C4-2B (cell line): ENCODE results near the gene FAM3B.

Experiments used
- H3K27ac ChIP-seq: fragments of 450-650 bp; 2 replicates; pipeline ENCODE4 v1.5.1; 2017
- ZFX ChIP-seq: fragments of 450-650 bp; IDR thresholded peaks from 2 replicates; pipeline ENCODE4 v1.6.1; 2017
- TF ChIP-seq, protein P1 (sequence below): fragments of 450-650 bp; conservative IDR thresholded peaks from 2 replicates; pipeline ENCODE4 v1.5.1; 2017; ENCODE audit warnings: mild to moderate bottlenecking

Gene FAM3B

DNA sequence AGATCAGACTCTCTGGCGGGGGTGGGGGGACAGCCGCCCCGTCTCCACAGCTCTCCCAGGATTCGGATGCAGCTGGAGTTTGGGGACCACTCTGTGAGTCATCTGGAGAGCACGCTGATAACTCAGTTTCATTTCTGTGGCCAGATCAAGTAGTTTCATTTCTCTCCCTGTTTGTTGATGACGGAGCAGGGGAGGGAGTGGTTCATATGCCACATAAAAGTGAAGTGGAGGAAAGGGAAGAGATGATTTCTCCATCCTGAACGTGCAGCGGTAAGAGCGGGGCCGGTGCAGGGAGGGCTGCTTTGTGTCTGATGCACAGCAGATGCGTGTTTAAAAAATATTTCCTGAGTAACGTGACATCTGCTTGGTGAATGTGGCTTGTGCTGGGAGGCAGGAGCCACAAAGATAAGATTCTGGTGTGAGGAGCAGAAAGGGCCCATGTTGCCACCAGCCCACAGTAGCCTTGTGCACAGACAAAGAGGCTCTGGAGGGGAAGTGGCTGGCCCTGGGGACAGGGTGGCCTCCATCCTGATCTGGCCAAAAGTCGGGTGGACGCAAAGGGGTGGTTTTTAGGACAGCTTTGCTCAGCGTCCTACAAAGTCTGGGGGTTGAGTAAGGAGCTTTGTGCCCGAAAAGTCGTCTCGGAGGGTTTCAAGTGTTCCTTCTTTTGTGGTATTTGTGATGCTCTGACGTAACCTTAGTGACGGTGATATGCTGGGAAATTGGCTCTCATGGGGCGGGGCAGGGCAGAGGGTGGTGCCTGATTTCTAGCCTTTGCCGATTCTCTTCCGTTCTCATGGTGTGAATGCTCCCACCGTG, 45.4 kb downstream of the FAM3B start, which contains the start of gene MX2:
Gene MX2, plus strand, starts transcription at position 242 of the 819 bp plus-strand sequence. CDS start 14,880 bp downstream, outside the sequence.
- H3K27ac ChIP-seq = no peak within 1 kb of the TSS
- TF ChIP-seq, protein P1, sequence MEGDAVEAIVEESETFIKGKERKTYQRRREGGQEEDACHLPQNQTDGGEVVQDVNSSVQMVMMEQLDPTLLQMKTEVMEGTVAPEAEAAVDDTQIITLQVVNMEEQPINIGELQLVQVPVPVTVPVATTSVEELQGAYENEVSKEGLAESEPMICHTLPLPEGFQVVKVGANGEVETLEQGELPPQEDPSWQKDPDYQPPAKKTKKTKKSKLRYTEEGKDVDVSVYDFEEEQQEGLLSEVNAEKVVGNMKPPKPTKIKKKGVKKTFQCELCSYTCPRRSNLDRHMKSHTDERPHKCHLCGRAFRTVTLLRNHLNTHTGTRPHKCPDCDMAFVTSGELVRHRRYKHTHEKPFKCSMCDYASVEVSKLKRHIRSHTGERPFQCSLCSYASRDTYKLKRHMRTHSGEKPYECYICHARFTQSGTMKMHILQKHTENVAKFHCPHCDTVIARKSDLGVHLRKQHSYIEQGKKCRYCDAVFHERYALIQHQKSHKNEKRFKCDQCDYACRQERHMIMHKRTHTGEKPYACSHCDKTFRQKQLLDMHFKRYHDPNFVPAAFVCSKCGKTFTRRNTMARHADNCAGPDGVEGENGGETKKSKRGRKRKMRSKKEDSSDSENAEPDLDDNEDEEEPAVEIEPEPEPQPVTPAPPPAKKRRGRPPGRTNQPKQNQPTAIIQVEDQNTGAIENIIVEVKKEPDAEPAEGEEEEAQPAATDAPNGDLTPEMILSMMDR = no peak
- no peak for TF ChIP-seq ZFX

DNA sequence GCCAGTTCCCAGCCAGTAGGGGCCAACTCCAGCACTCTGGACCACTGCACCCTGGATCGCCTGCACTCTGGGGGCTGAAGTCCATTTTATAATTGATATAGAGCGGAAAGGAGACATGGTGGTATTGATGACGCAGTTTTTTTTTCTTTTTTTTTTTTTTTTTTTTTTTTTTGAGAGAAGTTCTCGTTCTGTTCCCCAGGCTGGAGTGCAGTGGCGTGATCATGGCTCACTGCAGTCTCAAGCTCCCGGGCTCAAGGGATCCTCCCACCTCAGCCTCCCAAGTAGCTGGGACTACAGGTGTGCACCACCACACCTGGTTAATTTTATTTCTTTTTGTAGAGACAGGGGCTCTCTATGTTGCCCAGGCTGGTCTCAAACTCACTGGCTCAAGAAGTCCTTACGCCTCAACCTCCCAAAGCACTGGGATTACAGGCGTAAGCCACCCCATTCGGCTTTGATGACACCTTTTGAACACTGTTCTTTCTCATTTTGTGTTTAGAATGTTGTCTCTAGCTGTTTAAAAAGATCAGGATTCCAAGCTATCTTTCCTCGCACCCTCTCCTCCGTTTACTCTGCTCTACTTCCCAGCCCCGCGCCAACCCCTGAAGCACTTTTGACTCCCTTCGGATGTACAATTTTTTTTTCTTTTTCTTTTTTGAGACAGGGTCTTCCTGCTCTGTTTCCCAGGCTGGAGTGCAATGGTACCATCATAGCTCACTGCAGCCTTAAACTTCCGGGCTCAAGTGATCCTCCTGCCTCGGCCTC, 46.2 kb downstream of the FAM3B start:
- H3K27ac ChIP-seq = no peak overlapping the region
- TF ChIP-seq, protein P1 = no peak
- TF ChIP-seq ZFX = no peak

DNA sequence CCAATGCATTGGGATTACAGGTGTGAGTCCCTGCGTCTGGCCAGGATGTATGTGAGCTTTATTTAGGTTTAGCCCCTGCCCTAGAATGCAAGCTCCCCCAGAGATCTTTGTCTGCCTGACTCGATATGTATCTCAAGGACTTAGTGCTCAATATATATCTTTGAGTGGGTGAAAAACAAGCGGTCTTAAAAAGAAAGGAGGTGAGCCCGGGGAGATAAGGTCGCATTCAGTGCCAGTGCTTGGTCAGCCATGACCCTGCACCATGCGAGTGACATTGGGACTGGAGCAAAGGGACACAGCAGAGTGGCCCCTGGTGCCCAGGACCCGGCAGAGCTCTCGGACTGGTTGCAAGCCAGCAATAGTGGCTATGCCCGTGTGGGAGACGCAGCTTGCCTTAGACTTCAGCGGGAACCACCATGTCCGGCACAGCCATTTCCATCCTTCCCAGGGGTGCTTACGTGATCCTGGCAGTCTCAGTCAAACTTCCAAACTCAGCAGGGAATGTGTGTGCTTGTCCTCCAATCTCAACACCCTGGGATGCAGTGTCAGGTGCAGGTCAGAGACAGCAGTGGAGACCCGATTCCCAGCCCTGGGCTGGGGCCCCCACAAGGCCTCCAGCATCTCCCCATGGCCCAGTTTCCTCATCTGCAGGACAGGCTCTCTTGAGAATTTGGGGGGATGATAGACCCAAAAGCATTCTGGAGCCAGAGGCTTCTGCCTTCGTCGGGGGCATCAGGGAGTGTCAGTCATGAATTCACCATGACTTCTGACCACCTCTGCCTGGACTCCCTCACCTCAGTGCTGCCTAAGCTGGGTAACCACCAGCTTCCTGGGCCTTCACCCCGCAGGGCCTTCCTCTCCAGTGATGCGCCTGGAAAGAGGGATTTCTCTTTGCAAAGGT, 47.0 kb downstream of the FAM3B start:
- no peak overlapping the region for H3K27ac ChIP-seq
- TF ChIP-seq, protein P1 = no peak
- TF ChIP-seq ZFX = no peak

DNA sequence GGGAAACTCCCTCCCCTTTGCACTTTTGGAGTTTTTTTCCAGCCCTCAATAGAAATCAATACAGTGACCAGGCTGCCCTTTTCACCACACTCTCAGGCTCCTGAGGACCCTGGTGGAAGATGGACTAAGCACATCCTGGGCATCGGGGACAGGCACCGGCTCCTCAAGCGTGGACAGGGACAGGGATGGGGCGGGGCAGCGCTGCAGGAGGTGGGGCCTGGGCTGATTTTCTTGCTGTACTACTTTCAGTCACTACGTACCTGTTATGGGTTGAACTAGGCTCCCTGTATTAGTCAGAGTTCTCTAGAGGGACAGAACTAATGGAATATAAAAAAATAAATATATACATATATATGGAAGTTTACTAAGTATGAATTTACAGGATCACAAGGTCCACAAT, 47.7 kb downstream of the FAM3B start:
- TF ChIP-seq ZFX = no peak
- no peak overlapping the region for H3K27ac ChIP-seq

DNA sequence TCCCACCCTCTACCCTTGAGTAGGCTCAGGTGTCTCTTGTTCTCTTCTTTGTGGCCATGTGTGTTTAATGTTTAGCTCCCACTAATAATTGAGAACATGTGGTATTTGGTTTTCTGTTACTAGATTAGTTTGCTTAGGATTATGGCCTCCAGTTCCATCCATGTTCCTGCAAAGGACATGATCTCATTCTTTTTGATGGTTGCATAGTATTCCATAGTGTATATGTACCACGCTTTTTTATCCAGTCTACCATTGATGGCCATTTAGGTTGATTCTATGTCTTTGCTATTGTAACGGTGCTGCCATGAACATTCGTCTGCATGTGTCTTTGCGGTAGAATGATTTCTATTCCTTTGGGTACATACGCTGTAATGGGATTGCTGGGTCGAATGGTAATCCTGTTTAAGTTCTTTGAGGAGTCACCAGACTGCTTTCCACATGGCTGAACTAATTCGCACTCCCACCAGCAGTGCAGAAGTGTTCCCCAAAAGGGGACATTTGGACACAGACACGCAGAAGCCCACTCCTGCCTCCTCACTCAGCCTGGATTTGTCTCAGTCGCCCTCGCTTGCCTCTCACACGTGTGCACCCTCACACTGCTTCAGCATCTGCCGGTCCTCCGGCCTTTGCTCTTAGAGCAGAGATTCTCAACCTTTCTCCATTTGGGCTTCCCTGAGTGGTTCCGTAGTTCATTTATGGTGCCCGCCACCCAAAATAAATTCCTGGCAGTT, 48.9 kb downstream of the FAM3B start:
- TF ChIP-seq, protein P1 = no peak
- no peak for TF ChIP-seq ZFX
- no peak overlapping the region for H3K27ac ChIP-seq

DNA sequence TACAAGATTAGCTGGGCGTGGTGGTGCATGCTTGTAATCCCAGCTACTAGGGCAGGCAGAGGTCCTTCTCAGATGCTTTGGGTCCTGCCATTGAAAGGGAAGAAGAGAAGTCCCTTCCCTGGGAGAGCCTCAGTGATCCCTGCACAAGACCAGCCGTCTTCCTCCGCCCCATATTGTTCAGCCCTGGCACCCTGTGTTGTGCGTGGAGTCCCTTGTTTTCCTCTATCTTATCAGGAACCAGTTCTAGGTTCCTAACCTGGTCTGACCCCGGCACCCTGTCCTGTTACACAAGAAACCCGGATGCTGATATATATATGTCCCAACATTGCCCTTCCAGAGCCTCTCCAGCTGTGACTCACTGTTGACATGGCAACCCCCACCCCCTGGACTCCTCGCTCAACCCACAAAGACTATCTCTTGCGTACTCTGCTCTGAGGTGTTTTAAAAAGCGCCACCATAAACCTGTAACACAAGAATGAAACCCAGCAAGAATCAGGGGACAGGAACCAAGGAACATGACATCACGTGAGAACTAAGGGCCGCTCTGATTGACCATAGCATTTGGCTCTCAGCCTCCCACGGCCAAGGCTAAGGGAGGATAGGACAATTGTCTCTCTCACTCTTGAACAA, 50.0 kb downstream of the FAM3B start:
- peak overlapping the region; percentile 28; the same call in 1 of the 2 replicates for H3K27ac ChIP-seq
- TF ChIP-seq ZFX = no peak
- TF ChIP-seq, protein P1 = no peak
